SK-N-MC (cell line): ENCODE measurements around the gene IL17RB.

Source experiments
- DNase-seq: peaks from one replicate; pipeline ENCODE4 v3.0.0-alpha.2; 2011; ENCODE audit warnings: low read depth, low spot score
- H3K27ac ChIP-seq: fragments of 200-600 bp; sonication (generic); 2 replicates; pipeline ENCODE4 v1.5.1; 2016; ENCODE audit warnings: mixed run types
- H3K36me3 ChIP-seq: fragments of 200-600 bp; sonication (generic); 2 replicates; pipeline ENCODE4 v1.6.1; 2017; ENCODE audit warnings: antibody characterized with exemption, low read length, mixed read lengths; ENCODE audit not compliant: insufficient read depth
- H3K4me3 ChIP-seq: fragments of 200-600 bp; sonication (generic); 2 replicates; pipeline ENCODE4 v1.5.1; 2016
- H3K9ac ChIP-seq: fragments of 200-600 bp; sonication (generic); 2 replicates; pipeline ENCODE4 v1.8.0; 2017; ENCODE audit warnings: mixed run types, mixed read lengths; ENCODE audit not compliant: insufficient read length
- H3K9me3 ChIP-seq: fragments of 200-600 bp; sonication (generic); 2 replicates; pipeline ENCODE4 v1.6.1; 2017; ENCODE audit warnings: low read depth, mild to moderate bottlenecking, antibody characterized with exemption, low read length, moderate library complexity, mixed read lengths
- EZH2 ChIP-seq: fragments of 200-600 bp; sonication (generic); IDR thresholded peaks from one replicate; pipeline ENCODE4 v1.6.1; 2017; ENCODE audit warnings: antibody characterized with exemption
- FOXP2 ChIP-seq: optimal IDR thresholded peaks from 2 replicates; pipeline ENCODE3; 2011; ENCODE audit warnings: mild to moderate bottlenecking, moderate library complexity; ENCODE audit not compliant: insufficient read depth; ENCODE audit errors: extremely low read length, control extremely low read depth
- POLR2AphosphoS5 ChIP-seq: IDR thresholded peaks from 2 replicates; pipeline ENCODE4 v1.6.1; 2012; ENCODE audit warnings: mild to moderate bottlenecking, low read depth, low read length, borderline replicate concordance

Gene IL17RB

GRCh38 chr3:53823026-53823955, 23.1 kb upstream of the IL17RB start:
- Histone ChIP-seq H3K27ac (no peak overlapping the region), H3K9me3 (no peaks in the 10 kb centered on the region), H3K9ac (no peak overlapping the region), H3K36me3 (no peaks in the 10 kb centered on the region), H3K4me3 (no peak overlapping the region)
- TF ChIP-seq POLR2AphosphoS5 (no peak), FOXP2 (no peak), EZH2 (no peak)
- no peak for DNase-seq

GRCh38 chr3:53823956-53824657, 22.3 kb upstream of the IL17RB start:
- Histone ChIP-seq H3K36me3 (no peaks in the 10 kb centered on the region), H3K27ac (no peak overlapping the region), H3K9ac (no peak overlapping the region), H3K9me3 (no peaks in the 10 kb centered on the region), H3K4me3 (no peak overlapping the region)
- TF ChIP-seq POLR2AphosphoS5, result no peak
- no peak for TF ChIP-seq FOXP2
- TF ChIP-seq EZH2, result no peak
- DNase-seq, result no peak

- Histone ChIP-seq H3K36me3 (no peaks in the 10 kb centered on the region), H3K9me3 (no peaks in the 10 kb centered on the region), H3K27ac (no peak overlapping the region), H3K9ac (no peak overlapping the region), H3K4me3 (no peak overlapping the region)
- DNase-seq, result no peak
- TF ChIP-seq FOXP2 (no peak), EZH2 (no peak), POLR2AphosphoS5 (no peak)
These were observed 21.6 kb upstream of the IL17RB start for GRCh38 chr3:53824795-53825194.

GRCh38 chr3:53826048-53826447, 20.3 kb upstream of the IL17RB start:
- H3K9ac ChIP-seq, result no peak overlapping the region
- no peaks in the 10 kb centered on the region for H3K36me3 ChIP-seq
- no peak for DNase-seq
- H3K9me3 ChIP-seq, result no peaks in the 10 kb centered on the region
- TF ChIP-seq EZH2, result no peak
- no peak for TF ChIP-seq POLR2AphosphoS5
- TF ChIP-seq FOXP2, result no peak
- no peak overlapping the region for H3K4me3 ChIP-seq
- H3K27ac ChIP-seq, result no peak overlapping the region

GRCh38 chr3:53828581-53828980, 17.8 kb upstream of the IL17RB start:
- no peak overlapping the region for H3K4me3 ChIP-seq
- no peak overlapping the region for H3K9ac ChIP-seq
- TF ChIP-seq EZH2 (no peak), POLR2AphosphoS5 (no peak), FOXP2 (no peak)
- no peaks in the 10 kb centered on the region for H3K36me3 ChIP-seq
- no peak for DNase-seq
- H3K27ac ChIP-seq, result no peak overlapping the region
- H3K9me3 ChIP-seq, result no peaks in the 10 kb centered on the region

- no peak overlapping the region for H3K4me3 ChIP-seq
- DNase-seq, result no peak
- TF ChIP-seq FOXP2 (no peak), POLR2AphosphoS5 (no peak)
- H3K36me3 ChIP-seq, result no peaks in the 10 kb centered on the region
- H3K27ac ChIP-seq, result no peak overlapping the region
- no peak overlapping the region for H3K9ac ChIP-seq
- H3K9me3 ChIP-seq, result no peaks in the 10 kb centered on the region
These were observed 16.8 kb upstream of the IL17RB start for GRCh38 chr3:53829605-53830004.

- H3K27ac ChIP-seq, result no peak overlapping the region
- H3K9me3 ChIP-seq, result no peaks in the 10 kb centered on the region
- no peak overlapping the region for H3K4me3 ChIP-seq
- no peak overlapping the region for H3K9ac ChIP-seq
- no peaks in the 10 kb centered on the region for H3K36me3 ChIP-seq
- TF ChIP-seq EZH2 (no peak), POLR2AphosphoS5 (no peak), FOXP2 (no peak)
- no peak for DNase-seq
These were observed 15.4 kb upstream of the IL17RB start for GRCh38 chr3:53830944-53831343.

GRCh38 chr3:53833053-53833645, 13.2 kb upstream of the IL17RB start:
- no peak overlapping the region for H3K27ac ChIP-seq
- no peaks in the 10 kb centered on the region for H3K9me3 ChIP-seq
- DNase-seq, result no peak
- TF ChIP-seq EZH2 (no peak), POLR2AphosphoS5 (no peak), FOXP2 (no peak)
- H3K36me3 ChIP-seq, result no peaks in the 10 kb centered on the region
- no peak overlapping the region for H3K4me3 ChIP-seq
- H3K9ac ChIP-seq, result no peak overlapping the region
